Stimulated activated CD4-positive, alpha-beta T cell treated with anti-CD3 and anti-CD28 coated beads, TNF-alpha, amount 100 ng/mL, for 48 hours (primary cell): Measurements from ENCODE around the gene BBS9.

Source experiments
- DNase-seq, 3 donors: peaks; one replicate each; pipeline ENCODE4 v3.0.0-alpha.2; 2020; ENCODE audit warnings: low read depth in 3 of 3

The BBS9 gene

DNA sequence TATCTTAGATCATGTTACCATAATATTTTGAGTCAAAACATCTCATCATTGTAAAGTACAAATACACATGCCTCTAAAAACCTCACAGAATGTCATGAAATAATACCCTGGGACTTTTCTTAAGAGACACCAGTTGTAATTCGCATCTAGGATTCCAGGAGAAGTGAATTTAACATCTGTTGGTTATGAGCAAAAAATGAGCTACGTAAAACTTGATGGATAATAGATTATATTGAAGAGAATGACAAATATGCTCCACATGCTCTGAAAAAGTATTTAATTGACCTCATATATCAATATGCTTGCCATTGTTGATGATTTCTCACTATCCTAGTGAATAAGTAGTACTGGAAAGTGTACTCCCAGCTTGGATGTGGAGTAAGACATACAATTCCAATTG, 227.0 kb downstream of the BBS9 start:
- no peak for DNase-seq

DNA sequence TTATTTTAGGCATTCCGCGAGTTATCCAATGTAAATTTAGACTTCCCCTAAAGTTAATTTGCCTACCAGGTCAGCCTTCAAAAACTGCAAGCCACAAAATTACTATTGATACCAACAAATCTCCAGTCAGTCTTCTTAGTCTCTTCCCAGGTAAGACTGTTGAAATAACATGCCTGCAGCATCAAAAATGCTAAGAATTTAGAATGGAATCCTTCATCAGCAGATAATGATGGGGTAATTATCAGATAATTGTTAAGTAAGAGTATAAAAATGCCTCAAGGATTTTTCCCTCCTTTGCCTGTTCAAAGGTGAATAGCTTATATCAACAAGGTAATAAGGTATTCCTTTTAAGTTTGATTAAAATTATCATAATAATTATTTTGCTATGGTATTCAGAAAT, 228.5 kb downstream of the BBS9 start:
- DNase-seq = no peak

DNA sequence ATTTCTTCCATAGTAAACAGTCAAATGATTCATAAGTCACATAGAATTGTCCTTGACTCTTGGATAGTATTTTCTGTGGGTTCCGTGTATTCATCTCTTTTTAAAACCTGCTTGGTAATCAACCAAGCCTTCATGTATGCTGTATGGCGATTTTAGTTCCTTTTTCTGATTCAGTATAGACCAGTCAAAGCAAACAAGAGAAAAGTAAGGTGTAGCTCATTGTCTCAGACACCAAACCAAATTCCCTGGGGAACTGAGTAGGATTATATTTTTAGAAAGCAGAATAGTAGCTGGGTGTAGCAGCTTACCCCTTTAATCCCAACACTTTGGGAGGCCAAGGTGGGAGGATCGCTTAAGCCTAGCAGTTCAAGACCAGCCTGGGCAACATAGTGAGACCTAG, 240.5 kb downstream of the BBS9 start:
- no peak for DNase-seq

DNA sequence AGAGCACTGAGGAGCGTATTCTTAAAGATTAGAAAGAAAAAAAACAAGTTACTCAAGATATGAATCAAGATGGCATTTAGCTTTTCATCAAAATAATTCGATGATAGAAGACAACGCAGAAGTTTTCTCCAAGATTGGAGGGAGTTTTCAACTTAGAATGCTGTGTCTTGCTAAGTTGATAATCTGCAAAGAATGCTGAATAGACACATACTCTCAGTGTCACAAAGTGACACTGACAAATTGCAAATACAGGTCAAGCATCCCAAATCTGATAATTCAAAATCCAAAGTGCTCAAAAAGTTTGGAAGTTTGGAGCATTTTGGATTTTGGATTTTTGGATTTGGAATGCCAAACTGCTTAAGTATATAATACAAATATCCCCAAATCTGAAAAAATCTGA, 243.8 kb downstream of the BBS9 start:
- DNase-seq = no peak

DNA sequence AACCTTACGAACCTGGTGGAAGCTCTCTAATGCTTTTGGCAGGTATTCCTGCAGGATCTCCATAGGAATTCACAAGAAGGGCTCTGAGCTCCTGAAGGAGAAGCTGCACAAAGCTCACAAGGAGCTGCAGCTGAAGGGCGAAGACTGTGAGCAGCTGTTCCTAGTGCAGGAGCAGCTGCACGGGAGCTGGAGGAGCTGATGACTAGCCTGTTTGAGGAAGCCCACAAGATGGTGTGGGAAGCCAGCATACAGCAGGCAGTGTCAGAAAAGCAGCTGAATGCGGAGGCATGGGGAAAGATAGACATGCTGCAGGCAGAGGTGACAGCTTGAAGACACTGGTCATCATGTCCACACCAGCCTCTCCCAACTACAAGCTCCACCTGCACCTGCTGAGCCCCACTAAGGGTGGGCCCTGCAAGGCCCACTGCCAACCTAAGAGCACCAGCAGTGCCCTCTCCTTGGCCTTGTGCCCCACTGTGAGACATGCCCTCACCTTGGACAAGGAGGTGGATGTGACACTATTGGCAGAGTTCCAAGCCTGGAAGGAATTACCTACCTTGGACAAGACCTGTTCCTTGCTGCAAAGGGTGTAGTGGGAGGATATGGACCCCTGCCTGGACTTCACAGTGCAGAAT, 250.6 kb downstream of the BBS9 start:
- no peak for DNase-seq

DNA sequence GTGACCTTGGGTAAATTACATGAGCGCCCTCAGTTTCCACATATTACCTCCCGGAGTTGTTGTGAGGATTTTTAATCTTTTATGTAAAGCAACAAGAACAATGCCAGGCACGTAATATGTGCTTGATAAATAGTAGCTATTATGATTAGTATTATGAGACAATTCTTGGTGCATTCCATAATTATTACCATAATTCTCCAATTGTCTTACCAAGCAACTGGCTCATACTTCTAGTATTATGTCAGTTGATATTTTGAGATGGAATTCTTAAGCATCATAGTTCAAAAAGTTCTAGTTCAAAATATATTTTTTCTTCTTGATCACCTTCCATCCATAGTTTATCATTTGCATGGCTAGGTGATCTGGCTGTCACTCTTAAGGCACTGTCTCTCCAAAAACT, 259.0 kb downstream of the BBS9 start:
- DNase-seq = no peak

DNA sequence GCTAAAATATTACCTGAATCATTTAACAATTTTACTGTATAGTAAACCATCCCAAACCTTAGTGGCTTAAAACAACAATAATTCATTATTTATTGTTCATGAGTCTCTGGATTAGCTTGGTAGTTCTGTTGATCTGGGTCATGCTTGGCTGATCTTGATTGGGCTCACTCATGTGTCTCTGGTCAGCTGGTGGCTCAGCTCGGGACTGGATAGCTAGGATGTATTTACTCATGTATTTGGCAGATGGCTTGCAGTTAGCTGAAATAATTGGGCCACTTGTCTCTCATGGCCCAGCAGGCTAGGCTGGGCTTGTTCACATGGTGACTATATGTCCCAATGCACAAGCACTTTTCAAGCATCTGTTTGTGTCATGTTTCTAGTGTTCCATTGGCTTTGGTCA, 262.8 kb downstream of the BBS9 start:
- DNase-seq = no peak

DNA sequence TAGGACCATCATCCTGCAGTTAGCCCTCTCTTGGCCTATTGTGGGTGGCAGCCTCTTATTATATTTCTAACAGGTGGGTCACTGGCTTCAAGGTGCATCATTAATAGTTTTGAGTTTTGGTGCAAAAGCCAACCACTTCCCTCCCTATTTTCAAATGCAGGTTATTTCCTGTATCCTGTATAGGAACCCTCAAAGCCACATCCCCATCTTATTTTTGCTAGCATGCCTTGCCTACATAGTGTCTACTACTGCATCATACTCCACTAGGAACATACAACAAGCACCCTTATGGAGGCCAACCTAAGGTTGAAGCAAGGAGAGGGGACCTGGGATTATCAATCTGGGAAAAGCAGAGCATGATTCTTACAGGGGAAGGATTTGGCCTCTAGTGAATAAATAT, 264.4 kb downstream of the BBS9 start:
- no peak for DNase-seq

DNA sequence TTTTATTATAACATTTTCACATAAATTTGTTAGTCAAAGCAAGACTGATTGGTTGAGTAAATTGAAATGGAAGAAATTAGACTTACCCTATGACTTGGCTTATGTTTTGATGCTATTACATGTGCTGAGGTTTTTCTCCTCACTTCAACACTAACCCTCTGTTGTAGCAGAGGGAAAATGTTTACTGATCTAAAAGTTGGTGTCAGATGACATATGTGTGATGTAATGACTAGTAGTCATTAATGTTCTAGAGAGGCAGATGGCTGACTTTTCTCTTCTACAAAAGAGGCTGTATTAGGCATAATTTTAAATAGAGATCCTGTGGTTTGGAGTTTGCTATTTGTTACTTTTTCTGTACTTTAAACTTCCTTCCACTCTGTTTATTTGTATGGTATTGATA, 266.0 kb downstream of the BBS9 start:
- DNase-seq = no peak

DNA sequence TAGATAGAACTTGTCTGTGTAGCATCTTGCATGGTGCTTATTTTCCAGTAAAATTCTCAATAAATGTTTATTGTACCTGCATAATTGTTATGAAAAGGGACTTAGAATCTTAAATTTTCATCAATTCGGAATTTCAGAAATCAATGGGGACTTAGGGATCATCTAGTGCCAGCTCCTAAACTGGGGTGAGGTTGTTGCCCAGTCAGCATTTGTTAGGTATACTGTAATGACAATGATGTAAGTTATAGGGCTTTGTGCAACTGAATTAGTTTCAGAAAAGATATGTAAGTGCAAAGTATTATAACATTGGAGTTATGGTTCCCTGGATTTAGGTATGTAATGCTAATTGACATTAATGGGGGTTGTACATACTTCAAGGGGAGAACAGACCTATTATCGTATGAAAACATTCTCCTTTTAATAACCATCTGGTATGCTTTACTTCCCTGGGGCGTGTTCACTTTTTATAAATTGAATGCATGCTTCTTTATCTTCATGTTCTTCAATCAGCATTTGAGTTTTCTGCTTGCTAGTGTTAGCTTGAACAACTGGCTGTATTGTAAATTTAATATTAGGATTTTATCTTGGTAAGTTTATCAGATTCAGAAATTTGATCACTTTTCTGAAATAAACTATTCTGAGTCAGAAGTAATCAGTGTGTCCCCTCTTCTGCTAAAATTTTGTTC, 270.3 kb downstream of the BBS9 start:
- no peak for DNase-seq

DNA sequence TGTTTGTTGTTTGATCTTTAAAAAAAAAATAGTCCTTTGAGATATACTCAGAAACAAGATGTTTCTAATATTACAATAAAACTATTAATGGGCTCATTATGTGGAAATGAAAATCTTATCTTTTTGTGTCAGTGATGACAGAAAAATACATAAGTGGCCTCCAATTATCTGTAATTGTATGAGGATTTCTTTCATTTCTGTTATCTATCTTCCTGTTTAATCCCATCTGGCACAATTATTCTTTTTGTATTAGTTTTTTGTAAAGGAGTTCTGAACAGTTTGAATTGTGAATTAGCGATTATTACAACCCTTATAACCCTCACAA, 270.8 kb downstream of the BBS9 start:
- no peak for DNase-seq

DNA sequence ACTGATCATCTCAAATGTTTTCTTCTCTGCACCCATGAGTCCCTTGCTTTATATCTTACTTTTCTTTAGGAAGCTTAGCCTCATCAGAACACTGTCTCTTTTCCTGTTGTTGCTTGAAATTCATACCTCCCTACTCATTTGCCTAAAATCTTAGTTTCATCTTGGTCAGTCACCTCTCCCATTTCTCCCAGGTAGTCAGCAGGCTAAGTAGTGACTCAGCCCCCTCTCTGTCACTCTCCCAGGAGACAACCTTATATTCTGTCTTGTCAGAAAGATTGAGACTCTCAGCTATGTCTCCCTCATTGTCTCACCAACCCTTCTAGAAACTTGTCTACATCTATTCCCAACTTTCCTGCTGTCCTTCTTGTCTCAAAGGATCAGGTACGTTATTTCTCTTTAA, 280.9 kb downstream of the BBS9 start:
- no peak for DNase-seq

DNA sequence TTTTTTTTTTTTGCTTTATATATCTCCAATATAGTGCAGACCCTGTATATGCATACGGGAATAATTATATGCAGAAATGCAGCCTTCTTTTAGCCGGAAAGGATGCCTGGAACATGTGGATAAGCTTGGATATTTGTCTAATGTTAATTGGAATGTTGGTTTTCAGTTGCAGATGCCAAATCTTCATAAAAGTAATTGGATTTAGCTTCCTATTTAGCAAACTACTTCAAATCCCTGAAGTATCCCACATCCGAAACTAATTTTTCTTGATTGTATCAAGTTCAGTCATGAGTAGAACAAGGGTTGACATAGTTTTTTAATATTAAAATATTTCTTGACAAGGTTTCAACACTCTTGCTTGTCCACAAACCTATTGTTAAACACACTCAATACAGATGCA, 281.7 kb downstream of the BBS9 start:
- no peak for DNase-seq

DNA sequence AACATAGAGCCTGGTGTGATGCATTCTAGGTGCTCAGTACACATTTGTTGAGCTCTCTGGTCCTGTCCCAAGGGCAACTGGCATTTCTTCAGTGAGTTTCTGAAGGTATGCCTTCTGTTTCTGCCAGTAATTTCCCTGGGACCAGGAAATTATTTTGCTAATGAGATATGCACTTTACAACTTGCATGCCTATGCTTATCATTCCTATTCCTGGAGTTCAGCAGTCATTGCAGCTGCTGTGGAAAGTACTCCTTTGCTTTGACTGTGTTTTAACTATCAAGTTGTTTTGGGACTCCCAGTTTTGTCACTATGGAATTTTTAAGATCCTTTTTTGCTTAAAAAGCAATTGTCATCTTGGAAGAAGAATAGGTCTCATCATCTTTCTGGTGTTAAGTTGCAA, 283.0 kb downstream of the BBS9 start:
- no peak for DNase-seq

DNA sequence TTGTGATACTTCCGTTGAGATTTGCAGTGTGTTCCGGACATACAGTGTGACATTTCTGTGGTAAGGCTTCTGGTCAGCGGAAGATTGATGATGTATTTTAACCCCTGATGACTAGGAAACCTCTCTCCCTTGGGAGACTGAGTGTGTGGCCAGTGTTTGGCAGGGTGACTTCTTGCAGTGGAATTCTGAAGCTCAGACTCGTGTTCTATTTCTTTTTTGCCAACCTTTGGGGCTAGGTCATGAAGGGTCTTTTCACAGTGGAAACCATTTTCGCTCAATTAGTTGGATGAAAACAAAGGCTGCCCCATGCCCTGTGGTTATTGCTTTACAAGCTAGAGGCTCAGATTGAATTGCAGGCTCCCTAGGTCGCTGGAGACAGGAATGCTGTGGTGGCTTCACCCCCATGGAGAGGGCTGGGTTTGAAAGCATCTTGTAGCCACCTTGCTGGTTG, 288.9 kb downstream of the BBS9 start:
- no peak for DNase-seq

DNA sequence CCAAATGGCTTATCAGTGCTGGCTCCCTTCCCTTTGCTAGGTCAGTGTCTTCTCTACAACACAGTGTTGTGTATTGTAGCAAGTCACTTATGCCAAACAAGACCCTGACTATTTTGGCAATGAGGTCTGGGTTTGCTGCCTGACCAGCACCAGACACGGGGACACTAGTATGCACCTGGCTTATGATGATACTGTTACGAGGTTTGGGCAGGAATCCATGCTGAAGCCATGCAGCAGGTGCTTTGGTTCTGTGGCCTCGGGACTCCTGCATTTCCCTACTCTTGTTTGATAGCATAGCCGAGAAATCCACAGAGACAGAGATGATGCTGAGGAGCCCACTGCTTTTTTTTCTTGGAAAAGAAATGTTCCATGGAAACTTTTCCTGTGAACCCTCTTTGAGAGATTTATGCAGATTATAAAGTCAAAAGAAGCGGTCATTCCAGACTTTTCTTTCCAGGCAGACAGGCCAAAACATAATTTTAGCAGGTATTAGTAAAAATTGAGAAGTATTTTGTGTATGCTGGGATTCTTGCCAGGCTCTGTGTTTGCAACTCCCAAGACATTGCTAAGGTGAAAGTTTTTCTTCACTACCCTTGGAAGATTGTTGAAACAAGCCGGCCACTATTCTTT, 291.1 kb downstream of the BBS9 start:
- no peak for DNase-seq

DNA sequence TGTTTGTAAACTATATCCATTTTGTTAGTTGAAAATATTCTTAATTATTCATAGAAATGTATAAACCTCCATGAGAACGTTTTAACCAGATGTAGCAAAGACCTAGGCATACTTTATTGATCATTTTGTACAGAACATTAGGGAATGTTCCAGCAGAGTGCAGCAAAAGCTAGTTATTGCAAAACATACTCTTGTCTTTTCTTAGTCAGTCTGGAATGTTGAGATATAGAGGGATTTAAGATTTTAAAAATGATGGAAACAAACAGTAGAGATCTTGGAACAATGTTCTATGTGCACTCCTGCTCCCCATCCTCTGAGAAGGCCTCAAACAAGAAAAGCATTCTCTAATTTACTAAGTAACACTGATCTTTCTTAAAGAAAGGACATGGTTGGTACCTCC, 292.1 kb downstream of the BBS9 start:
- no peak for DNase-seq

DNA sequence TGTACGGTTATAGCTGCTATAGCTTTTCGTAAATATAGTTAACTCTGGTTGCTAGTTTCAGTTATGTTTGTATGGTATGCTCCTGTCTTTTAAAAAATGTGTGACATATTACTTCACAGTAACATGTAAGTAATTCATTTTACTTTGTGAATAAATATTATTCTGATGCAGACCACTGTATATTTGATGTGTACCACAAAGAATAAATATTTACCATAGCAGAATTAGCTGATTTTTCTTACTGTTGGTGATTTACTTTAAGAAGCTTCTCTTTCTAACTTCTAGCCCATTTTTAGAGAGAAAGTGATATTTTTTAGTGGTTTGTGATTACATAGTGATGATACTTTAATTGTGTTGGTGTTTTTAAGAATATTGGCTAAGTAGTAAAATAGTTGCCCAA, 292.8 kb downstream of the BBS9 start:
- no peak for DNase-seq

DNA sequence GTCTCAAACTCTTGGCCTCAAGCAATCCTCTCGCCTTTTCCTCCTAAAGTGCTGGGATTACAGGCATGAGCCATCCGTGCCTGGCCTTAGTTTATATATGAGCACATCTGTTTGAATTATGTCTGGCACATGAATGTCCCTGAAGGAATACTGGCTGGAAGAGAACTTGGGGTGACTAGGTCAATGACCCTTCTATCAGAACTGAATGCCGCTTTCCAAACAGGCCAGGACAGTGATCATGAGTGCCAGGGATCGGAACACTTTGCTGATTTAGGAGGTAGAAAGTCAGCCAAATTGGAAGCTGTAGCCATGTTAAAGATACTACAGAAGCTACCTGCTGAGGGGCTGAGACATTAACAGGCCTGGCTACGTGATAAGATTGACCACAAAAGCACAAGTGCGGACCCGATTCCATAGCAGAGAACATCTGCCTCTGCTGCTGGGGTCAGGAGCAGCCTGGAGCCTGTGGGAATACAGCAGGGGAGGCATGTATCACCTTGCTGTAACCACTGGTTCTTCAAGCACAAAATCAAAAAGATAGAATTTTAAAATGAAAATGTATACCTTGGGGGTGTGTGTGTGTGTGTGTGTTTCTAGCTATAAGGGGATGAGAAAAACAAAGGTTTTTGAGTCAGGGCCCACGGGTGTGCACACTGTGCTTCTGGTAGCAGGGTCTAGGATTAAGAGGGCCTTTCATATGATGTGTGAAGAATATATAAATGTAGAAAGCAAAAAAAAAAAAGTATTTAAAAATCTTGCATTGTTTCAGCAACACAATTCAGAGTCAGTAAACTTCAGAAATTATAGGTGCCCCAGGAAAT, 293.7 kb downstream of the BBS9 start:
- no peak for DNase-seq

DNA sequence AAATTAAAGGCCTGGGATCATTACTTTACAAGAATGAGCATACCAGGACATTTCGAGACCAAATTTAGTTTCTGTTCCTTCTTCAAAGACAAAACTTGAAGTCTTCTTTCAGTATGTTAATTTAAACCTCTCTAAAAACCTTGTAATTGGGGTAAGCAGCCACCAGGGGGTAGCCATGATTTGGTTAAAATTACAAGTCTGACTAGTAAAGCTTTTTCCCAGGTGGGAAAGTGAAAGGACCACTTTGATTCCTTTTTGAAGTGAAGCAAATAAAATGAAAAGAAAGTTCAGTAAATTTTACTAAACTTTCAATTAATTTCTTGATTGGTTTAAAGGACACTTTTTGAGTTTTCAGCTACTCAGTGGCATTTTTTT, 294.3 kb downstream of the BBS9 start:
- no peak for DNase-seq

DNA sequence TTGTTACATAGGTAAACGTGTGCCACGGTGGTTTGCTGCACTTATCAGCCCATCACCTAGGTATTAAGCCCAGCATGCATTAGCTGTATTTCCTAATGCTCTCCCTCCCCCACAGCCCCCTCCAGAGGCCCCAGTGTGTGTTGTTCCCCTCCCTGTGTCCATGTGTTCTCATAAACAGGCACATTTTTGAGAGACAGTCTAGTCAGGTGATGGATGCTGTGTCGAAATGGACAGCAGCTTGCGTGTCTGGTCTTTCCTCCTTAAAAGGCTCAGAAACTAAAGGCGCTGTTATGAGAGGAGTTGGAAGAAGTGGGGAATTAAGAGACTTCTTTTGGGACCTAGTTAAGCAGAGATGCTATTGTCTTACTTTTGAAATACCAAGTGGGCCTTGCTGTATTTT, 296.0 kb downstream of the BBS9 start:
- no peak for DNase-seq

DNA sequence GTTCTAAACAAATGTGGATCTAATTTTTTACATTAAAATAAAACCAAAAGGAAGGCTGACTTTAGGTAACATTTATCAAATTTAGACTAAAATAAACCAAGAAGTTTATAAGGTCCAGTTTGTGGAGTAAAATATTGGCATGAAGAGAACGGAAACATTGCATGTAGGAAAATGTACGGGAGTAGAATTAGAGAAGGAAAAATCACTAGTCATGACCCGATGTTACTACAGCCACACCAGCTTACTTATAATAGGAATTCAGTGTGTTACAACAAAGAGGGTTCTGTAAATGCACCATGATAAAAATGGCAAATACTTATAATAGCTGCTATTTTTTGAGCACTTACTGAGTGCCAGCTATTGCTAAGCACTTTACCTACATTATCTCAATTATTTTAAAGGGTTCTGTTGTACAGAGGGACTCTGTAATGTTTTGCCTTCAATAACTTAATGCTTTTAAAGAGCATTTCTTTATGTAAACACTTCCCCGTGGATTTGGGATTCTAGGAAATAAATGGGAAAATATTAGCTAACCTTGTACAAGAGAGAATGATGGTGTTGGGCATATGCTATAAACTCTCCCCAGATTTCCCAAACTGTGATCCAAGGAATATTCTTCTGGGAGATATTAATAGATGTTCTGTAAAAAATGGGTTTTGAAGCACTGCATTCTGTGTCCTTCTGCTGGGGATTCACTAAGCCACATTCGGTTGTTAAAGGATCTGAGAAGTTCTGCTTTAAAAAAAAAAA, 296.7 kb downstream of the BBS9 start:
- no peak for DNase-seq
